Neural cell (in vitro differentiated cells): ENCODE data around the gene CTSK.

Experiments used
- SMC3 ChIP-seq: fragments of 450-650 bp; conservative IDR thresholded peaks from 2 replicates; pipeline ENCODE4 v1.6.1; 2014; ENCODE audit warnings: antibody characterized with exemption, mild to moderate bottlenecking, moderate library complexity; ENCODE audit not compliant: poor library complexity
- TF ChIP-seq, protein P1 (sequence below): fragments of 450-650 bp; IDR thresholded peaks from 2 replicates; pipeline ENCODE4 v1.5.1; 2014; ENCODE audit warnings: antibody characterized with exemption, mild to moderate bottlenecking, moderate library complexity; ENCODE audit not compliant: poor library complexity, severe bottlenecking

DNA sequence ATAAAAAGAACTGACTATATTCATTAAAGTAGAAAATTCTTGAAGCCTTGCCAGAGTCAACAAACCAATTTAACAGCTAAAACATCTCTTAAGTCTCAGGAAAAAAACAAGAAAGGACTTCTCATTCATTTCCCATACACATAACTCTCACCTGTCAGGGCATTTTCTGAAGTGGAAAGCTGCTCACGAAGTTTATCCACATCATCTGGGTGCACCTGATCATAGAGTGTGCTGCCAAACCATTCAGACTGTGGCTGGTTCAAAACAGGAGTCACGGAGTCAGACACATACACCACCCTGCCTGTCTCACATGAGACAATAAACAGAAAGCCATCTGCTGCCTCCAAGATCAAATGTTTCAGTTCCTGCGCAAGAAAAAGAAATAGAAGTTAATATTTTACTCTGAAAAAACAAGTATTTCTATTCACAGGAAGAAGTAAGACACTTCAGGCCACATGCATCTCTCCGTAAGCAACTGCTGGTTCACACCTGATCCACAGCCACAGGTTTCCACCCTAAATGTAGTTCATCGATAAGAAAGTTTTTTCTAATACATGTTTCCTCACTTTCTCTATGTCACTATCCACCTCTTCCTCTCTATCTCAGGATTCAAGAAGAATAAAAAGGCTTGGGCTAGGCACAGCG is 28.2 kb upstream of the CTSK start:
- TF ChIP-seq, protein P1, sequence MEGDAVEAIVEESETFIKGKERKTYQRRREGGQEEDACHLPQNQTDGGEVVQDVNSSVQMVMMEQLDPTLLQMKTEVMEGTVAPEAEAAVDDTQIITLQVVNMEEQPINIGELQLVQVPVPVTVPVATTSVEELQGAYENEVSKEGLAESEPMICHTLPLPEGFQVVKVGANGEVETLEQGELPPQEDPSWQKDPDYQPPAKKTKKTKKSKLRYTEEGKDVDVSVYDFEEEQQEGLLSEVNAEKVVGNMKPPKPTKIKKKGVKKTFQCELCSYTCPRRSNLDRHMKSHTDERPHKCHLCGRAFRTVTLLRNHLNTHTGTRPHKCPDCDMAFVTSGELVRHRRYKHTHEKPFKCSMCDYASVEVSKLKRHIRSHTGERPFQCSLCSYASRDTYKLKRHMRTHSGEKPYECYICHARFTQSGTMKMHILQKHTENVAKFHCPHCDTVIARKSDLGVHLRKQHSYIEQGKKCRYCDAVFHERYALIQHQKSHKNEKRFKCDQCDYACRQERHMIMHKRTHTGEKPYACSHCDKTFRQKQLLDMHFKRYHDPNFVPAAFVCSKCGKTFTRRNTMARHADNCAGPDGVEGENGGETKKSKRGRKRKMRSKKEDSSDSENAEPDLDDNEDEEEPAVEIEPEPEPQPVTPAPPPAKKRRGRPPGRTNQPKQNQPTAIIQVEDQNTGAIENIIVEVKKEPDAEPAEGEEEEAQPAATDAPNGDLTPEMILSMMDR = no peak
- TF ChIP-seq SMC3 = no peak
